Heart left ventricle (tissue), 16 donors: Measurements from ENCODE around the gene NCAM1. TPM values are rescaled to one million over a fixed set of nuclear protein-coding genes. Genes with fewer than 3 reads are reported as not detected.

Experiments
- ATAC-seq, 4 donors: fragments of 200-7000 bp; cut with Tn5 transposase; one replicate each; pipeline ENCODE4 v1.9.1; 2020 to 2022; ENCODE audit warnings: moderate library complexity in 4 of 4, mild to moderate bottlenecking in 3 of 4, moderate number of reproducible peaks in 1 of 4
- DNase-seq, 5 donors: peaks; one replicate each; pipeline ENCODE4 v3.0.0-alpha.2; 2020
- H3K27ac ChIP-seq, 12 donors: fragments of 200-600 bp; sonication (generic) in 4 of 12; one replicate each; pipeline versions ENCODE4 v1.5.0 to v1.8.0; 2016 to 2022; ENCODE audit warnings: mild to moderate bottlenecking in 2 of 12
- H3K27me3 ChIP-seq, 9 donors: fragments of 200-600 bp; sonication (generic) in 2 of 9; one replicate each; pipeline versions ENCODE4 v1.5.1 to v1.8.0; 2016 to 2022; ENCODE audit warnings: mild to moderate bottlenecking in 3 of 9
- H3K36me3 ChIP-seq, 9 donors: fragments of 200-600 bp; sonication (generic) in 2 of 9; one replicate each; pipeline versions ENCODE4 v1.5.0 to v1.8.0; 2018 to 2022; ENCODE audit warnings: mild to moderate bottlenecking in 2 of 9
- H3K4me1 ChIP-seq, 12 donors: fragments of 200-600 bp; sonication (generic) in 4 of 12; one replicate each; pipeline versions ENCODE4 v1.5.0 to v1.8.0; 2016 to 2022; ENCODE audit warnings: mild to moderate bottlenecking in 3 of 12
- H3K4me3 ChIP-seq, 12 donors: fragments of 200-600 bp; sonication (generic) in 4 of 12; one replicate each; pipeline versions ENCODE4 v1.5.0 to v1.8.0; 2017 to 2022; ENCODE audit warnings: mild to moderate bottlenecking in 9 of 12, moderate library complexity in 4 of 12
- H3K9me3 ChIP-seq, 12 donors: fragments of 200-600 bp; sonication (generic) in 4 of 12; one replicate each; pipeline versions ENCODE4 v1.5.0 to v1.8.0; 2016 to 2022; ENCODE audit warnings: mild to moderate bottlenecking in 1 of 12
- POLR2A ChIP-seq, 2 donors: fragments of 450-650 bp; IDR thresholded peaks; one replicate each; pipeline ENCODE4 v1.6.1; 2017; ENCODE audit warnings: antibody characterized with exemption in 2 of 2, mild to moderate bottlenecking in 2 of 2, moderate library complexity in 2 of 2
- WGBS, 4 donors: extraction: QIAGEN DNeasy Blood & Tissue Kit in 2 of 4; methylation state at CpG; one replicate each; pipeline versions ENCODE4 v1.1.5 to v1.1.7; 2013 to 2018; 5-methylcytosine and 5-hydroxymethylcytosine counted together
- intact Hi-C, 10 donors: fragments of 100-400 bp; cut with DNase I; formaldehyde crosslinking; loops; one replicate each; pipeline versions ENCODE4 v1.11.1 to v1.14.2; 2022
- polyA plus RNA-seq, 2 donors: library from polyadenylated mRNA; stranded (reverse); fragments of 200-250 nt; gene quantifications; one replicate each; pipeline ENCODE4 v1.2.3, GENCODE V29; 2013
- total RNA-seq, 9 donors: library from RNA; depleted of rRNA in 2 of 9; stranded (reverse); fragments of >200 nt in 2 of 9; fragmentation: NEBNext Ultra II Directional in 3 of 9; extraction: Animal tissue kit (Norgen Biotek cat#: 25700) in 3 of 9; gene quantifications; one replicate each; pipeline versions ENCODE4 v1.1.0 to v1.2.4, GENCODE V29; 2016 to 2023
- TF ChIP-seq, protein P1 (sequence below), 12 donors: fragments of 200-600 bp; sonication (generic) in 4 of 12; IDR thresholded peaks; one replicate each; pipeline versions ENCODE4 v1.5.0 to v1.8.0; 2018 to 2022; ENCODE audit warnings: antibody characterized with exemption in 12 of 12, mild to moderate bottlenecking in 5 of 12
- donor health status: ischemic (EF 13 %, LVEDD 7.1; RV severe dilation, severe dysfunction).
- donor health status: healthy with polysubstance abuse.
- donor health status: DM: no; HTN: yes; CAD: no.
- donor health status: DM: no; HTN: no; CAD: no.
- donor health status: ischemic (EF 25% LVEDD 6.9; RV normal size, moderate dysfunction).
- donor health status: ischemic (EF 25% LVEDD 5.7; RV mildly dilated, moderate dysfunction).
- donor health status: healthy.
- donor health status: DM: yes; HTN: yes; CAD: no.
- donor health status: ischemic (EF 35%, LVEDD 5.7; RV mildly dilated, moderate dysfunction).
- donor health status: nonischemic (EF 11% LVEDD 7.7; RV severe dilation, severe dysfunction).
- donor health status: DM: yes; HTN: yes; CAD: no.
- donor health status: PGD.
- donor health status: ischemic (EF 29% LVEDD 5.4; RV normal size, mild dysfunction).
- donor health status: nonischemic (EF 23%, LVEDD 6.1; RV moderate dilation, normal function).

NCAM1 gene
- total and polyA plus RNA-seq, 11 donors, result 78.0 to 753 (median 389) TPM

DNA sequence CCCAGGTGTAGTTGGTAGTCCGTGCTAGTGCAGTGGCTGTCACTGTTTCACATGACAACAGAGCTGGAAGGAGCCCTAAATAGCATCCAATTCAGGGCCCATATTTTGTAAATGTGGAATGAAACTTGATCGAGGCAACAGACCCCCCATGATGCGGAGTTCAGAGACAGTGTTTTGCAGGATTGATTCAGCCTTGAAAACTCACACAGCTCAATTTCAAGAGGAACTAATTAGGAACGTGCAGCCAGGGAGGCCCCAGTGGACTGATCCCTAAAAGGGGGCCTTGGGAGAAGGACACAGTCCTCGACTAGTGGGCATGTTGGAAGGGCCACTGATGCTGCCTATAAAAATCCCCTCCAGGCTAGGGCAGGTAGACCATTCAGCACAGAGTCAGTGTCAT, 292.2 kb downstream of the NCAM1 start:
- H3K27me3 ChIP-seq, result no peaks in the 10 kb centered on the region
- H3K4me1 ChIP-seq, result peaks cover 0 to 21% (median 6%) of the 10 kb centered on the region in 12 donors
- no peaks in the 10 kb centered on the region for H3K36me3 ChIP-seq
- DNase-seq, result no peak
- intact Hi-C loops, result loop anchor here in 1 of 10 donors (2.0 kb wide), 1 partner anchor 125 kb away; no protein-coding TSS in a partner anchor
- no peak overlapping the region for H3K4me3 ChIP-seq
- no peaks in the 10 kb centered on the region for H3K9me3 ChIP-seq
- no peak for TF ChIP-seq POLR2A (IDR thresholded peaks at IDR 0.05)
- TF ChIP-seq, protein P1, sequence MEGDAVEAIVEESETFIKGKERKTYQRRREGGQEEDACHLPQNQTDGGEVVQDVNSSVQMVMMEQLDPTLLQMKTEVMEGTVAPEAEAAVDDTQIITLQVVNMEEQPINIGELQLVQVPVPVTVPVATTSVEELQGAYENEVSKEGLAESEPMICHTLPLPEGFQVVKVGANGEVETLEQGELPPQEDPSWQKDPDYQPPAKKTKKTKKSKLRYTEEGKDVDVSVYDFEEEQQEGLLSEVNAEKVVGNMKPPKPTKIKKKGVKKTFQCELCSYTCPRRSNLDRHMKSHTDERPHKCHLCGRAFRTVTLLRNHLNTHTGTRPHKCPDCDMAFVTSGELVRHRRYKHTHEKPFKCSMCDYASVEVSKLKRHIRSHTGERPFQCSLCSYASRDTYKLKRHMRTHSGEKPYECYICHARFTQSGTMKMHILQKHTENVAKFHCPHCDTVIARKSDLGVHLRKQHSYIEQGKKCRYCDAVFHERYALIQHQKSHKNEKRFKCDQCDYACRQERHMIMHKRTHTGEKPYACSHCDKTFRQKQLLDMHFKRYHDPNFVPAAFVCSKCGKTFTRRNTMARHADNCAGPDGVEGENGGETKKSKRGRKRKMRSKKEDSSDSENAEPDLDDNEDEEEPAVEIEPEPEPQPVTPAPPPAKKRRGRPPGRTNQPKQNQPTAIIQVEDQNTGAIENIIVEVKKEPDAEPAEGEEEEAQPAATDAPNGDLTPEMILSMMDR (IDR thresholded peaks at IDR 0.05), result no peak
- H3K27ac ChIP-seq, result no peak overlapping the region
- ATAC-seq, result no peak
- WGBS, 4 donors, result 69 to 73% (median 72%) methylated on average over 5 of the region's 5 CpGs

DNA sequence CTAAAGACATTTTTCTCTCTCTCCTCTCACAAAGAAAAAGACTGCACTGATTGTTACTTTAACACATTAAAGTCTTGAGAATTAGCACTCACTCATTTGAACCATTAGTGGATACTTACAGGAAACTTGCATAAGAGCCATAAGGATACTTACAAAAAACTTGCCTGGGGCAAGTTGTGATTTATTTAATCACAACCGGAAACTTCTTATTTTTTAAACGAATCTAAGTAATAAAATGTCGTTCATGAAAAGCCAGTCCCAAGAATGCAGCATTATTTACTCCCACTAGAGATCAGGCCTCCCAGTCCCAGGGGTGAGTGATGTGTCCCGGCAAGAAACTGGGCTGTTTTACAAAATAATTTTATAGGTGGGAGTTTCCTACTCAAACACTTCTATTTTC, 293.9 kb downstream of the NCAM1 start:
- Histone ChIP-seq H3K4me1 (peaks cover 0 to 21% (median 5%) of the 10 kb centered on the region in 12 donors), H3K27ac (no peak overlapping the region), H3K36me3 (peaks cover 0 to under 1% (median 0%) of the 10 kb centered on the region in 9 donors), H3K4me3 (no peak overlapping the region), H3K27me3 (no peaks in the 10 kb centered on the region), H3K9me3 (no peaks in the 10 kb centered on the region)
- ATAC-seq (no peak), DNase-seq (no peak)
- TF ChIP-seq, protein P1 (IDR thresholded peaks at IDR 0.05), result no peak
- no peak for TF ChIP-seq POLR2A (IDR thresholded peaks at IDR 0.05)
- intact Hi-C loops, result no loop called here
- 59 to 75% (median 69%) methylated on average over 4 of the region's 4 CpGs for WGBS, 4 donors

DNA sequence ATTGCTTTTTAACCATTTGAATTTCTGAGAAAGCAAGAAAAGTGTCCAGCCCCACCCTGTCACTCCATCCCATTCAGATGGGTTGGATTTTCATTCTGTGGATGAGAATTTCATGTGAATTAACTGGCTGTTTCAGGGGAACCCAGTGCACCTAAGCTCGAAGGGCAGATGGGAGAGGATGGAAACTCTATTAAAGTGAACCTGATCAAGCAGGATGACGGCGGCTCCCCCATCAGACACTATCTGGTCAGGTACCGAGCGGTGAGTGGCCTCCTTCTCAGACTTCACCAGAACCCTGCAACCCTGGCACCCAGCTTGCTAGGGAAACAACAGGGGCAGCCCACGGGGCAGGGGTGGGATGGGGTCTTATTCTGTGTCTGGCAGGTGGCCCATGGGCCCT, 294.5 kb downstream of the NCAM1 start:
- Histone ChIP-seq H3K9me3 (no peaks in the 10 kb centered on the region), H3K4me3 (no peak overlapping the region), H3K36me3 (peaks cover 0 to 5% (median 0%) of the 10 kb centered on the region in 9 donors), H3K27ac (peak overlapping the region in 3 of 12 donors; percentile 26 to 64 (median 48)), H3K27me3 (no peaks in the 10 kb centered on the region), H3K4me1 (peaks cover 0 to 21% (median 5%) of the 10 kb centered on the region in 12 donors)
- 86 to 93% (median 91%) methylated on average over 6 of the region's 6 CpGs for WGBS, 4 donors
- ATAC-seq (peak in 1 of 4 donors; percentile 7), DNase-seq (no peak)
- TF ChIP-seq POLR2A (IDR thresholded peaks at IDR 0.05), result no peak
- TF ChIP-seq, protein P1 (IDR thresholded peaks at IDR 0.05), result no peak
- intact Hi-C loops, result no loop called here

DNA sequence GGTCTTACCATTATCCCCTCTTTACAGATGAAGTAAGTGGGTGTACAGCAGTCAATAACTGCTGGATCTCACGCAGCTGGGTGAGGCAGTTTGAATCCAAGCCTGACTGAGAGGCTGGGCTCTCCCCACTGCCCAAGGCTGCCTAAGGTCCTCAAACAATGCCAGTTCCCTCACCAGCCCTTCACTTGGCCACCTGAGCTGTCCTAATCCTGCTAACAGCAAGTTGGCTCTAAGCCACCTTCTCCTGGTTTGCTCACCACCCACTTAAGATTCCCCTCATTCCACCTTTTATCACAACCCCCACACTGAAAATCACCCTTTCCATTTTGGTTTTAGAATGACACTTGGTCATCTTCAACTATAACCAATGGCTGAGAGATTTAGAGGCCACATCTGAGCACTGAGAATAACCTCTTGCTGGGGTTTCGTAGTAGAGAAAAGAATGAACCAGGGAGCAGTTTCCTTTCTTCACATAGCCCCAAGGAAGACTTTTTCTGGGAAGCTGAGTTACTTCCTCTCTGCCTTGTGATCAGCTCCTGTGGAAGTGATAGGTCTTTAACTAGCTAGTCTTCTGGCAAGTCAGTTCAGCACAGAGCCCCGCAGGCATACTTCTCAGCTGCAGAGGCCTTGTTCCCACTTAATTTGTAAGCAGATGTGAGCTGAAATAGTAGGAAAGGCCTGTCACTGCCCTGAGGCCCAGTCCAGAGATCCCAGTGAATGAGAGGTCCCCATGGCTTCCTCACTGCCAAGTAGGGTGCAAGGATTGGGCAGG, 295.4 kb downstream of the NCAM1 start:
- Histone ChIP-seq H3K36me3 (peaks cover 0 to 5% (median 0%) of the 10 kb centered on the region in 9 donors), H3K9me3 (no peaks in the 10 kb centered on the region), H3K4me3 (no peak overlapping the region), H3K27ac (peak overlapping the region in 6 of 12 donors; percentile 26 to 64 (median 48)), H3K27me3 (no peaks in the 10 kb centered on the region), H3K4me1 (peaks cover 0 to 21% (median 5%) of the 10 kb centered on the region in 12 donors)
- TF ChIP-seq, protein P1 (IDR thresholded peaks at IDR 0.05), result no peak
- TF ChIP-seq POLR2A (IDR thresholded peaks at IDR 0.05), result no peak
- peak; percentile 71 to 85 (median 76) for ATAC-seq
- intact Hi-C loops, result no loop called here
- DNase-seq, result peak in 2 of 5 donors; percentile 49 to 54
- WGBS, 4 donors, result 55 to 66% (median 62%) methylated on average over 3 of the region's 3 CpGs
